Measurements from ENCODE around the gene CCT3. TPM values are rescaled to one million over a fixed set of nuclear protein-coding genes. Genes with fewer than 3 reads are reported as not detected.
"Not testable (repeated sequence)": the region's sequence is repeated elsewhere in the genome, so short reads cannot be mapped to it uniquely, and the experiment has no call there.

CCT3 gene
- total and polyA plus RNA-seq, 7 experiments from 2014 or later, result 78.0 to 282 (median 120) TPM

DNA sequence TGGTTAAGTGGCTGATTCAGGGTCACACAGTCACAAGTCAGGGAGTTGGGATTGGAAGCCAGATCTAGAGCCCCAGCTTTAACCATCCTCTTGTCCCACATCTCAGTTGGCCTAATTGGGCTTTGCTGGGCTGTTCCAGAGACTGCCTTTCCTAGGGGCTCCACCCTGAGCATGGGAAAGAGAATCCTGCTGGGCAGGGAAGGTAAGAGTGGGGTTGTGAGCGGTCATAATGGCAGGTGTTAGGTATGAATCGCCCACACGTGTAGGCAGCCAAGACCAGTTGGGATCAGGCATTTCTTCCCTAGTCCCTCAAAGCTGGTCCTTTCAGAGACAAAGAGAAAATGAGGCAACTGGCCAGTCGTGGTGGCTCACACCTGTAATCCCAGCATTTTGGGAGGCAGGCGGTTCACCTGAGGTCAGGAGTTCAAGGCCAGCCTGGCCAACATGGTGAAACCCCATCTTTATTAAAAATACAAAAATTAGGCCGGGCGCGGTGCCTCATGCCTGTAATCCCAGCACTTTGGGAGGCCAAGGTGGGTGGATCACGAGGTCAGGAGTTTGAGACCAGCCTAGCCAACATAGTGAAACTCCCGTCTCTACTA lies 31.7 kb upstream of the CCT3 start:
- POLR2A ChIA-PET, result not testable (repeated sequence)

DNA sequence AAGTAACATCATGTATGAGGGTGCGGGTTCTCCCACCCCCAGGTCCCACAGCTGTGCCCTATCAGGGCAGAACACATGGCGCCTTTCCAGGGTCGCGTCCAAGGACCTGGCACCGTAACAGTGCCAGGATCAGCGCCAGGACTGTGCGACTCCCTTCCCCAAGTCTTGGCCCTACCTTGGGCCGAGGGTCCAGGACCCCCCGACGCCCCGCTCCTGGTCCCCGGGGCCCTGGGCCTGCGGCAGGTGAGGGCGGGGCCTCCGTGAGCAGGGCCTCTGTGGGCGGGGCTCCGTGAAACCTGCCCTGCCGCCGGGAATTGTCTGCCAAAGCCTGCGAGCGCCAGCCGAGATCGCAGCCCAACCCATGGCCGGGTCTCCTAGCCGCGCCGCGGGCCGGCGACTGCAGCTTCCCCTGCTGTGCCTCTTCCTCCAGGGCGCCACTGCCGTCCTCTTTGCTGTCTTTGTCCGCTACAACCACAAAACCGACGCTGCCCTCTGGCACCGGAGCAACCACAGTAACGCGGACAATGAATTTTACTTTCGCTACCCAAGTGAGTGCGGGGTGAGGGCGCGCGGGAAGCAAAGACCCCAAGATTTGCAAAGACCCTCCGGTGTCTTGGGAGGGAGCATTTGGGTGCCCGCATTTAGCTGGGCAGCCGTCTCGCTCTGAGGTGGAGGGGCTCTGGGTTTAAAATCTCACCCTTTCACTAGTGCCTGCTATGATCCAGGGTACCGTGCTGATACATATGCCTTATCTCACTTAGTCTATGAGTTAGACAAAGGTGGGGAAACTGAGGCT lies 31.0 kb upstream of the CCT3 start, which contains the start of gene RHBG:
RHBG (plus strand) TSS at position 323 of the 796 bp plus-strand sequence; CDS start at position 362, 39 bp downstream.
- peak in 4 of 9 donors; percentile 8 to 30 (median 12) for DNase-seq
- Mint-ChIP-seq H3K27ac (no peak within 1 kb of the TSS), H3K9me3 (no peaks in the 10 kb centered on the region), H3K4me1 (peaks cover 0 to 5% (median 3%) of the 10 kb centered on the region in 7 donors), H3K36me3 (peaks cover 0 to 3% (median 0%) of the 10 kb centered on the region in 5 donors), H3K4me3 (peak within 1 kb of the TSS; percentile 48 to 80 (median 71)), H3K27me3 (peaks cover 38 to 85% (median 55%) of the 10 kb centered on the region in 5 donors)
- H3K4me3 ChIP-seq (ENCODE audit: low read length), result peak within 1 kb of the TSS; percentile 30
- CTCF ChIA-PET, result interaction anchor here (0.6 to 1.3 kb wide), 2 partner anchors 13 to 16 kb away, joined by 3 to 5 read pairs; no protein-coding TSS in a partner anchor
- no peak within 1 kb of the TSS for H3K27ac ChIP-seq (ENCODE audit: low read depth, low read length)
- no peaks in the 10 kb centered on the region for H3K4me1 ChIP-seq (ENCODE audit: control insufficient read depth in 2 of 2, insufficient read depth in 2 of 2, low read length in 2 of 2)
- POLR2A ChIA-PET, result no interaction called here
- H3K36me3 ChIP-seq (ENCODE audit: control insufficient read depth in 2 of 3, insufficient read depth in 3 of 3, low read length in 3 of 3), result no peaks in the 10 kb centered on the region
- H3K9me3 ChIP-seq (ENCODE audit: control insufficient read depth in 2 of 3, low read length in 3 of 3), result no peaks in the 10 kb centered on the region
- intact Hi-C loops (cut with micrococcal nuclease), result no loop called here
- H3K27me3 ChIP-seq (ENCODE audit: control insufficient read depth in 2 of 2, insufficient read depth in 2 of 2, low read length in 2 of 2), result peaks cover 3 to 7% of the 10 kb centered on the region in 2 donors
- peak; percentile 64 for ATAC-seq

More for the DNA sequence above, 31.7 kb upstream of the CCT3 start:
- peak overlapping the region in 4 of 10 donors; percentile 71 to 80 (median 74) for H3K4me3 Mint-ChIP-seq
- H3K9me3 Mint-ChIP-seq; H3K4me1 ChIP-seq (ENCODE audit: control insufficient read depth in 2 of 2, insufficient read depth in 2 of 2, low read length in 2 of 2); intact Hi-C loops (cut with micrococcal nuclease); DNase-seq; H3K27ac ChIP-seq (ENCODE audit: low read depth, low read length); H3K27ac Mint-ChIP-seq; H3K9me3 ChIP-seq (ENCODE audit: control insufficient read depth in 2 of 3, low read length in 3 of 3); H3K4me1 Mint-ChIP-seq; H3K36me3 ChIP-seq (ENCODE audit: control insufficient read depth in 2 of 3, insufficient read depth in 3 of 3, low read length in 3 of 3); H3K27me3 ChIP-seq (ENCODE audit: control insufficient read depth in 2 of 2, insufficient read depth in 2 of 2, low read length in 2 of 2); ATAC-seq; H3K36me3 Mint-ChIP-seq; H3K4me3 ChIP-seq (ENCODE audit: low read length): not testable (repeated sequence)
- CTCF ChIA-PET, result interaction anchor here (0.6 to 1.3 kb wide), 2 partner anchors 14 to 15 kb away, joined by 3 to 5 read pairs; no protein-coding TSS in a partner anchor
- H3K27me3 Mint-ChIP-seq, result peaks cover 37 to 84% (median 50%) of the 10 kb centered on the region in 5 donors

GRCh38 chr1:156368157-156368658 lies 30.1 kb upstream of the CCT3 start:
- Mint-ChIP-seq H3K27ac (no peak overlapping the region), H3K9me3 (no peaks in the 10 kb centered on the region), H3K4me1 (peaks cover 0 to 5% (median 3%) of the 10 kb centered on the region in 7 donors), H3K27me3 (peaks cover 30 to 87% (median 52%) of the 10 kb centered on the region in 5 donors), H3K4me3 (peak overlapping the region in 1 of 10 donors; percentile 72), H3K36me3 (peaks cover 0 to 3% (median 0%) of the 10 kb centered on the region in 5 donors)
- Histone ChIP-seq H3K4me3 (ENCODE audit: low read length) (no peak overlapping the region), H3K36me3 (ENCODE audit: control insufficient read depth in 2 of 3, insufficient read depth in 3 of 3, low read length in 3 of 3) (no peaks in the 10 kb centered on the region), H3K27me3 (ENCODE audit: control insufficient read depth in 2 of 2, insufficient read depth in 2 of 2, low read length in 2 of 2) (peaks cover 3 to 7% of the 10 kb centered on the region in 2 donors), H3K27ac (ENCODE audit: low read depth, low read length) (no peak overlapping the region), H3K9me3 (ENCODE audit: control insufficient read depth in 2 of 3, low read length in 3 of 3) (no peaks in the 10 kb centered on the region), H3K4me1 (ENCODE audit: control insufficient read depth in 2 of 2, insufficient read depth in 2 of 2, low read length in 2 of 2) (no peaks in the 10 kb centered on the region)
- POLR2A ChIA-PET, result no interaction called here
- DNase-seq (no peak), ATAC-seq (no peak)
- CTCF ChIA-PET, result no interaction called here
- intact Hi-C loops (cut with micrococcal nuclease), result no loop called here

- H3K9me3 Mint-ChIP-seq, result no peaks in the 10 kb centered on the region
- H3K27ac ChIP-seq (ENCODE audit: low read depth, low read length), result no peak overlapping the region
- H3K4me3 ChIP-seq (ENCODE audit: low read length), result no peak overlapping the region
- H3K36me3 Mint-ChIP-seq, result peaks cover 0 to 3% (median 0%) of the 10 kb centered on the region in 5 donors
- ATAC-seq (no peak), DNase-seq (no peak)
- H3K36me3 ChIP-seq (ENCODE audit: control insufficient read depth in 2 of 3, insufficient read depth in 3 of 3, low read length in 3 of 3), result no peaks in the 10 kb centered on the region
- H3K4me1 ChIP-seq (ENCODE audit: control insufficient read depth in 2 of 2, insufficient read depth in 2 of 2, low read length in 2 of 2), result no peaks in the 10 kb centered on the region
- H3K4me1 Mint-ChIP-seq, result peaks cover 0 to 5% (median 3%) of the 10 kb centered on the region in 7 donors
- intact Hi-C loops (cut with micrococcal nuclease), result no loop called here
- H3K27me3 ChIP-seq (ENCODE audit: control insufficient read depth in 2 of 2, insufficient read depth in 2 of 2, low read length in 2 of 2), result peaks cover 3 to 7% of the 10 kb centered on the region in 2 donors
- H3K9me3 ChIP-seq (ENCODE audit: control insufficient read depth in 2 of 3, low read length in 3 of 3), result no peaks in the 10 kb centered on the region
- no peak overlapping the region for H3K4me3 Mint-ChIP-seq
- H3K27me3 Mint-ChIP-seq, result peaks cover 24 to 82% (median 48%) of the 10 kb centered on the region in 5 donors
- POLR2A ChIA-PET, result no interaction called here
- H3K27ac Mint-ChIP-seq, result no peak overlapping the region
- CTCF ChIA-PET, result no interaction called here
These were observed 29.5 kb upstream of the CCT3 start for GRCh38 chr1:156367383-156368156.

DNA sequence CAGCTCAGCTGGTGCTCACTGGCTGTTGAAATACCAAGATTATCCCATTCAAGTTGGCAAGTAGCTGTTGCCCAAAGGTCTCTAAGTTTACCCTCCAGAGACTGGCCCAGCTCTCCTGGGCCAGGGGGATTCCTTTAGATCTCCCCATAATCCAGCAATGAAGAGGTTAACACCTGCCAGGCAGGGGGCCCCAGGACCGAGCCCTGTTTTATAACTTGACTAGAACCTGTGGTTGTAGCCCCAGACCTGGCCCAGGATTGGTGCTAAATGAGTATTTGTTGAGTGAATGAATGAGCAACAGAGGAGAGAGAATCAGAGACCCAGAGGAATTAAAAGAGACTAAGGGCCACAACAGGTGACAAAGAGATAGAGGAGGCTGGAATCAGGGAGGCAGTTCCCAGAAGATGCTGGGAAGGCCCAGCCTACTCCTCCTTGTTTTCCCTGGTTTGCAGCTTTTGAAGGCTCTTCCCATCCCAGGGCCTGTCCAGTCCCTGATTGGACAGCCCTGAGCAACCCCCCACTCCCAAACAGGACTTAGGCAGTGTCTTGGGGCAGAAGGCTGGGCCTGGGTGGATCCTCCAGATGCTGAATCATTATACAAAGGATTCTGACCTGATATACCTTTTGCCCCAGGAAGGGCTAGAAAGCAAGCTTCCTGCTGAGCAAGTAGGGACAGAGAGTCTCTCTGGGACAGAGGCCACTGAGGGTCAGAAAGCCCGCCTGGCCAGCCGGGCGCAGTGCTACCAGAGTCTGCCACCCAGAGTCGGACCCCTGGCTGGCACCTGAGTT lies 28.5 kb upstream of the CCT3 start:
- CTCF ChIA-PET, result no interaction called here
- H3K27me3 ChIP-seq (ENCODE audit: control insufficient read depth in 2 of 2, insufficient read depth in 2 of 2, low read length in 2 of 2), result peaks cover 3 to 7% of the 10 kb centered on the region in 2 donors

More for the DNA sequence above, 28.5 kb upstream of the CCT3 start:
- H3K9me3 ChIP-seq (ENCODE audit: control insufficient read depth in 2 of 3, low read length in 3 of 3), result no peaks in the 10 kb centered on the region
- Mint-ChIP-seq H3K27me3 (peaks cover 19 to 73% (median 38%) of the 10 kb centered on the region in 5 donors), H3K4me1 (peaks cover 0 to 5% (median 3%) of the 10 kb centered on the region in 7 donors), H3K27ac (no peak overlapping the region), H3K36me3 (peaks cover 0 to 3% (median 0%) of the 10 kb centered on the region in 5 donors), H3K9me3 (no peaks in the 10 kb centered on the region), H3K4me3 (no peak overlapping the region)
- H3K36me3 ChIP-seq (ENCODE audit: control insufficient read depth in 2 of 3, insufficient read depth in 3 of 3, low read length in 3 of 3), result no peaks in the 10 kb centered on the region
- POLR2A ChIA-PET, result interaction anchor here (0.6 kb wide), 1 partner anchor 260 kb away, joined by 3 read pairs; no protein-coding TSS in a partner anchor
- H3K27ac ChIP-seq (ENCODE audit: low read depth, low read length), result no peak overlapping the region
- ATAC-seq (no peak), DNase-seq (no peak)
- no peaks in the 10 kb centered on the region for H3K4me1 ChIP-seq (ENCODE audit: control insufficient read depth in 2 of 2, insufficient read depth in 2 of 2, low read length in 2 of 2)
- intact Hi-C loops (cut with micrococcal nuclease), result no loop called here
- H3K4me3 ChIP-seq (ENCODE audit: low read length), result no peak overlapping the region

Data from naive thymus-derived CD4-positive, alpha-beta T cell (primary cell).